ENCODE measurements around the gene CLDN1.
A peak's percentile ranks its signal among the peaks of the same experiment; 100 is the strongest.

Gene CLDN1

DNA sequence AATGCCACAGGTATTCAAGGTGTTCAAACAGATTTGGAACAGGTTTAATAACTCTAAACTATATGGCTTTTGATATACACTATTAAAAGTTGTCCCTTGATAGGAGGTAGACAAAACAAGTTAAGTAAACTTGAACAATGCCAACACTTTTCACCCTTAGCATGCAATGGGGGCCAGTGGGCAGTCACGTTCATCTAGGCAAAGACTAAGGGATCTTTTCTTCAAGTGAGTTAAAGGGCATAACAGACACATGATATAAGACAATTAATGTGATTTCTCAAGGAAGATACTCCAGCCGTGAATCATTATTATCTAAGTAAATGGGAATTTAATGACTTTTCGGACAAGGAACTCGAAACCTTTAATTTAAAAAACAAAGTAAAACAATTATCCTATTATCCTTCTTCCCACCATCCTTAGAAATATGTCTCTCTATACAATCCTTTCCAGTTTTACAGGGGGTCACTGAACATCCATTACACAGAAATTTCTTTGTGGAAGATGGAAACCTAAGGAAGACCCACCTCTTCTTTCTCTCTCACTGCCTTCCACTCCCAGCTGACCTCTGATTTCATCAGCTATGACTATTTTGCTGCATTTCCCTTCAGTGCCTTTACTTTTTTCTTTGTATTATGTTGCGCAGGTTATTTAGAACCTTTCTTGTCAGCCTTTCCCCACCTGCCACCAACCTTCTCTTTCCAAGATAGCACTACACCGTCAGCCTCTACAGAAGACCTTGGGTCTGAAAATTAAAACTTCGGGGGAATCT, 1.5 kb downstream of the CLDN1 start:
- 0 out of 2 replicates have a peak overlapping the region, but pooled peaks have one; percentile 6 for H3K9ac ChIP-seq (ENCODE audit: low read depth, low read length)
- H3K9me3 ChIP-seq (ENCODE audit: control insufficient read depth, insufficient read depth, low read length) = no peaks in the 10 kb centered on the region
- no peaks in the 10 kb centered on the region for H3K36me3 ChIP-seq (ENCODE audit: insufficient read depth, low read length)
- peaks cover 12% of the 10 kb centered on the region for H3K4me1 ChIP-seq (ENCODE audit: insufficient read depth, low read length)

GRCh38 chr3:190319660-190320059, 2.6 kb downstream of the CLDN1 start:
- Histone ChIP-seq H3K36me3 (ENCODE audit: insufficient read depth, low read length) (no peaks in the 10 kb centered on the region), H3K4me1 (ENCODE audit: insufficient read depth, low read length) (peaks cover under 1% of the 10 kb centered on the region; the same call in 1 of the 2 replicates), H3K9ac (ENCODE audit: low read depth, low read length) (no peak overlapping the region), H3K9me3 (ENCODE audit: control insufficient read depth, insufficient read depth, low read length) (no peaks in the 10 kb centered on the region)

- Histone ChIP-seq H3K36me3 (ENCODE audit: insufficient read depth, low read length) (no peaks in the 10 kb centered on the region), H3K9me3 (ENCODE audit: control insufficient read depth, insufficient read depth, low read length) (no peaks in the 10 kb centered on the region), H3K9ac (ENCODE audit: low read depth, low read length) (no peak overlapping the region), H3K4me1 (ENCODE audit: insufficient read depth, low read length) (no peaks in the 10 kb centered on the region)
Observed at GRCh38 chr3:190318666-190319065, 3.6 kb downstream of the CLDN1 start.

DNA sequence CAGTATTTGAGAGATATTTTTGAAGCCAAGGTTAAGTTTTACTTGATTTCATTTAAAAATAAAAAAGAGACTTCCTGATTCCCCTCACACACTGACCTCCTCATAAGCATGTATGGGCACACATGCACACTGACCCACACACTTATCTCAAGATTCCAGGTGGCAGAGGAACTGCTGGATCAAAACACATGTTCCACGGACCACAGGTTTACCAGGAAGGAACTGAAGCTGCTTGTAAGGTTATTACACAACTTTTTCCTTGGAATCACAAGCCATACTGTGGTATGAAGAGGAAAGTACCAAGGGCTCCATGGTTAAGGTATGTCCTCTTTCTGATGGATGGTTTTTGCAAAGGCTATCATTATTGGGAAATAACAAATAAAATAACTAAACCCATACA, 7.5 kb downstream of the CLDN1 start:
- no peaks in the 10 kb centered on the region for H3K9me3 ChIP-seq (ENCODE audit: control insufficient read depth, insufficient read depth, low read length)
- H3K36me3 ChIP-seq (ENCODE audit: insufficient read depth, low read length) = no peaks in the 10 kb centered on the region
- no peaks in the 10 kb centered on the region for H3K4me1 ChIP-seq (ENCODE audit: insufficient read depth, low read length)
- no peak overlapping the region for H3K9ac ChIP-seq (ENCODE audit: low read depth, low read length)

GRCh38 chr3:190309414-190309813, 12.8 kb downstream of the CLDN1 start:
- Histone ChIP-seq H3K9ac (ENCODE audit: low read depth, low read length) (no peak overlapping the region), H3K36me3 (ENCODE audit: insufficient read depth, low read length) (no peaks in the 10 kb centered on the region), H3K4me1 (ENCODE audit: insufficient read depth, low read length) (no peaks in the 10 kb centered on the region), H3K9me3 (ENCODE audit: control insufficient read depth, insufficient read depth, low read length) (no peaks in the 10 kb centered on the region)

DNA sequence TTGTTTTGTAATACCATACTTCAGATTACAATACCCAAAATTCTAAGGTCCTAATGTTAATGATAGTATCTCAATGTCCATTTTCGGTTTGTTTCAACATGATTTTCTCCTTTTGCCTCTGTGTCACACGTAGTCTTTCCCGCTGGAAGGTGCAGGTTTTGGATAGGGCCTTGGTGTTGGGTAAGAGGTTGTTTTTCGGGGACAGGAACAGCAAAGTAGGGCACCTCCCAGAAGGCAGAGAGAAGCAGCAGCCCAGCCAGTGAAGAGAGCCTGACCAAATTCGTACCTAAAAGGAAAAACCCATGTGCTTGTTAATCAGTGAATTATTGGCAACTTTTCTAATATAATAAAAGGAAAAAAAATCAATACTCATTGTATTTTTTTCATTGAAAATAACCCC, 14.1 kb downstream of the CLDN1 start:
- no peaks in the 10 kb centered on the region for H3K36me3 ChIP-seq (ENCODE audit: insufficient read depth, low read length)
- H3K9me3 ChIP-seq (ENCODE audit: control insufficient read depth, insufficient read depth, low read length) = no peaks in the 10 kb centered on the region
- no peak overlapping the region for H3K9ac ChIP-seq (ENCODE audit: low read depth, low read length)
- H3K4me1 ChIP-seq (ENCODE audit: insufficient read depth, low read length) = no peaks in the 10 kb centered on the region

DNA sequence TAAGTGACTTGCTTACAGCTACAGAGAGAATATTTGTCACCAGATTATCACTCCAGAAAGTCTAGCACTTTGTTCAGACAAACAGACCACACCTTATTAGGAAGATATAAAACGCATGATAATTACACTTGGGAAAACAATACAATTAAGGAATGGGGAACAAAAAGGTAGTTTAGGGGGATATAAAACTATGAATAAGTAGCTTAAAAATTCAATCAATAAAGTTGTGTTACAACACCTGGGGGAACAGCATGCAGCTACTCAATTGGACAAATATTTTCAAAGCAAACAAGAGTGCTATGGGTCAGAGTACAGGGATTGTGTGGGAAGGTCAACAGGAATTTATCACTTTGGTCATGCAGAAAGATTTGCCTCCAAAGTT, 15.1 kb downstream of the CLDN1 start:
- no peaks in the 10 kb centered on the region for H3K9me3 ChIP-seq (ENCODE audit: control insufficient read depth, insufficient read depth, low read length)
- H3K36me3 ChIP-seq (ENCODE audit: insufficient read depth, low read length) = no peaks in the 10 kb centered on the region
- H3K9ac ChIP-seq (ENCODE audit: low read depth, low read length) = no peak overlapping the region
- H3K4me1 ChIP-seq (ENCODE audit: insufficient read depth, low read length) = no peaks in the 10 kb centered on the region

DNA sequence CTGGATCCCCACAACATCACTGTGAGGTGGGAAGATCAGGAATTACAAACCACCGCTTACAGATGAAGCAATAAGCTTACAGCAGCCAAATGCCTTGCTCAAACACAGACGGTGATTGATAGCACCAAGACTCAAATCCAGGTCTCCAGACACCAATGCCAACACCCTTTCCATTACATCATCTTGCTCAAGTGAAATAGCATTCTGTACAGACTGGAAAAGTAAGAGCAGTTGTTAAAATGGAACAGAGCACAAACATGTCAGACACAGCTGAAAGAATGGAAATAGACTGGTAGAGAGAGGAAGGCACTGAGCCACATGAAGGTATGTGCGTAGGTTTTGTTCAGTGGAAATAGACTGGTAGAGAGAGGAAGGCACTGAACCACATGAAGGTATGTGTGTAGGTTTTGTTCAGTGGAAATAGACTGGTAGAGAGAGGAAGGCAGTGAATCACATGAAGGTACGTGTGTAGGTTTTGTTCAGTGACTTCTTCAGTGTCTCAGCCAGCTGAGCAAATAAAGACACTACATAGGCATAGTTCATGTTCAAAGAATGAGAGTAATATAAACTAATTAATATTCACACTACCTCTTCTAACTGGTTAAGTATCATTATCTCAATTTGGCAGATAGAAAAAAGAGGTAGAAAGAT, 15.6 kb downstream of the CLDN1 start:
- Histone ChIP-seq H3K9ac (ENCODE audit: low read depth, low read length) (no peak overlapping the region), H3K4me1 (ENCODE audit: insufficient read depth, low read length) (no peaks in the 10 kb centered on the region), H3K9me3 (ENCODE audit: control insufficient read depth, insufficient read depth, low read length) (no peaks in the 10 kb centered on the region), H3K36me3 (ENCODE audit: insufficient read depth, low read length) (no peaks in the 10 kb centered on the region)

DNA sequence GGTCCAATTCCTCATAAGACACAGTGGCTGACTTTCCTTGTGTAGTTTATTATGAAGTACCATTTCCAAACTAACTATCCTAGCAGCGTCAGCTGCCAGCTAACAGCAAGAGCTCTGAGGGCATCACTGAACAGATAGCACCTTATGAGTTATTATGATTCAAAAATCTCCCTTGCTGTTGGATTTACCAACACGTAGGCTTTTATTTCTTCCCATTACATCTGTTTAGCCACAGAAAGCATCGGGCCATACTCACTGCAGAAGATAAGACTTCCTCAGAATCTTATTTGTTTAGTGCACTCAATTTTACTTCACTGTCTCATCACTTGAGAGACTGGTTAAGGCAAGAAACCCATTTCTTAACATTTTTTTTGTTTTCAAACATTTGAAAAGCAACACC, 16.2 kb downstream of the CLDN1 start:
- H3K9ac ChIP-seq (ENCODE audit: low read depth, low read length) = no peak overlapping the region
- H3K4me1 ChIP-seq (ENCODE audit: insufficient read depth, low read length) = no peaks in the 10 kb centered on the region

GRCh38 chr3:190305406-190305805, 16.8 kb downstream of the CLDN1 start:
- Histone ChIP-seq H3K9me3 (ENCODE audit: control insufficient read depth, insufficient read depth, low read length) (no peaks in the 10 kb centered on the region), H3K36me3 (ENCODE audit: insufficient read depth, low read length) (no peaks in the 10 kb centered on the region), H3K9ac (ENCODE audit: low read depth, low read length) (no peak overlapping the region), H3K4me1 (ENCODE audit: insufficient read depth, low read length) (no peaks in the 10 kb centered on the region)

More for the DNA sequence above, 16.2 kb downstream of the CLDN1 start:
- Histone ChIP-seq H3K36me3 (ENCODE audit: insufficient read depth, low read length) (no peaks in the 10 kb centered on the region), H3K9me3 (ENCODE audit: control insufficient read depth, insufficient read depth, low read length) (no peaks in the 10 kb centered on the region)

DNA sequence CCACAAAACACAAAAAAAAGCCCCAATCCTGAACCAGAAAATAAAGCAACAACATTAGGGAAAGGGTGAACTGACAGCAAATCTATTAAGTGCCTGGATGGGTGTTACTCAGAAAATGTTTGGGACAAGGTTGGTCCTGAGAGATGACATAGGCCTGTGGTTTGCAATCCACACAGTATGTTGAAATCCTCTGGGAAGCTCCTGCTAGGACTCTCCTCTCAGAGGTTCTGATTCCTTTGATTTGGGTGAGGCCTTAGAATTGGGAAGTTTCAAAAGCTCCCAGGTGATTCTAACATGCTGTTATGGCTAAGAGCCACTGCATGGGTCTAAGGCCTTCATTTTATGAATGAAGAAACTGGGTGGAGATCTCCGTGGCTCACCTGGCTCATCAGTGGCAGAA, 18.4 kb downstream of the CLDN1 start:
- H3K9ac ChIP-seq (ENCODE audit: low read depth, low read length) = no peak overlapping the region
- no peaks in the 10 kb centered on the region for H3K9me3 ChIP-seq (ENCODE audit: control insufficient read depth, insufficient read depth, low read length)
- no peaks in the 10 kb centered on the region for H3K4me1 ChIP-seq (ENCODE audit: insufficient read depth, low read length)
- no peaks in the 10 kb centered on the region for H3K36me3 ChIP-seq (ENCODE audit: insufficient read depth, low read length)

DNA sequence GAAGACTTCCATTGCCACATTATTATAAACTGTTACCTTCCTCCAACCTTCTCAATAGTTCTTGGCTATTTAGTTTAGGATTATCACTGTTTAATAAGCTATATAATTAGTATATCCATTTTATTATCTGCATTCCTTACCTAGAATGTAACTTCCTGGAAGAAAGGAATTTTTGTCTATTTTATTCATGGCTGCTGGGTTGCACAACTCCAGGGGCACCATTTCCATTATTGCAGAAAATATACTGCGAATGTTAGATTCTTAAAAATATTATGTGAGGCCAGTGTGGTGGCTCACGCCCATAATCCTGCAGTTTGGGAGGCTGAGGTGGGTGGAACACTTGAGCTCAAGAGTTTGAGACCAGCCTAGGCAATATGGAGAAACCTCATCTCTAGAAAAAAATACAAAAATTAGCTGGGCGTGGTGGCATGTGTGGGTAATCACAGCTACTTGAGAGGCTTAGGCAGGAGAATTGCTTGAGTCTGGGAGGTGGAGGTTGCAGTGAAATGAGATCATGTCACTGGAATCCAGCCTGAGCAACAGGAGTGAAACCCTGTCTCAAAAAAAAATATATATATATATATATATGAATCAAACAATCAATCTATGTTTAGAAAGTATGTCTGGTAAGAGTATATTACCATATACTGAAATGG, 19.9 kb downstream of the CLDN1 start:
- Histone ChIP-seq H3K9me3 (ENCODE audit: control insufficient read depth, insufficient read depth, low read length) (no peaks in the 10 kb centered on the region), H3K36me3 (ENCODE audit: insufficient read depth, low read length) (no peaks in the 10 kb centered on the region), H3K9ac (ENCODE audit: low read depth, low read length) (no peak overlapping the region), H3K4me1 (ENCODE audit: insufficient read depth, low read length) (no peaks in the 10 kb centered on the region)

DNA sequence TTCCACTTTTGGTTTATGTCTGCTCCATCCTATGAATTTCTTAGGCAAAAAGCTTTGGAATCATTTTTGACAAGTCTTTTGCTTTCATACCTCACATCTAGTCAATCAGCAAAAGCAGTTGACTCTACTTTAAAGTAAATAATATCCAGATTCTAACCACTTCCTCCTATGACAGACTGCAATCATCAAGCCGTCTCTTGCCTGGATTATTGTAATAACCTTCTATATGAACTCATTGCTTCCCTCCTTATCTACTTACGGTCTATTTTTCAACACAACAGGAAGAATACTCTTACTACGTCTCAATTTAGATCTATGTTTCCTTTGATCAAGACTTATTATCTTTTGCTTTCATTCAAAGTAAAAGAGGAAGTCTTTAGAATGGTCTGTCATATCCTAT, 20.7 kb downstream of the CLDN1 start:
- no peaks in the 10 kb centered on the region for H3K36me3 ChIP-seq (ENCODE audit: insufficient read depth, low read length)
- H3K9me3 ChIP-seq (ENCODE audit: control insufficient read depth, insufficient read depth, low read length) = no peaks in the 10 kb centered on the region
- H3K4me1 ChIP-seq (ENCODE audit: insufficient read depth, low read length) = no peaks in the 10 kb centered on the region
- no peak overlapping the region for H3K9ac ChIP-seq (ENCODE audit: low read depth, low read length)

- H3K9ac ChIP-seq (ENCODE audit: low read depth, low read length) = no peak overlapping the region
- no peaks in the 10 kb centered on the region for H3K4me1 ChIP-seq (ENCODE audit: insufficient read depth, low read length)
- H3K36me3 ChIP-seq (ENCODE audit: insufficient read depth, low read length) = no peaks in the 10 kb centered on the region
- no peaks in the 10 kb centered on the region for H3K9me3 ChIP-seq (ENCODE audit: control insufficient read depth, insufficient read depth, low read length)
Observed at GRCh38 chr3:190299969-190300368, 22.3 kb downstream of the CLDN1 start.

- H3K36me3 ChIP-seq (ENCODE audit: insufficient read depth, low read length) = no peaks in the 10 kb centered on the region
- H3K9ac ChIP-seq (ENCODE audit: low read depth, low read length) = no peak overlapping the region
- no peaks in the 10 kb centered on the region; the same call in 1 of the 2 replicates for H3K9me3 ChIP-seq (ENCODE audit: control insufficient read depth, insufficient read depth, low read length)
- no peaks in the 10 kb centered on the region for H3K4me1 ChIP-seq (ENCODE audit: insufficient read depth, low read length)
Observed at GRCh38 chr3:190294030-190294429, 28.2 kb downstream of the CLDN1 start.

Data from ES-I3 (cell line).